Germinal center (tissue), 1 donor: ENCODE results near the gene B3GNT2.
A peak's percentile ranks its signal among the peaks of the same experiment; 100 is the strongest.
"Not testable (repeated sequence)": the region's sequence is repeated elsewhere in the genome, so short reads cannot be mapped to it uniquely, and the experiment has no call there.

Source experiments
- DNase-seq: peaks from one replicate; pipeline ENCODE4 v3.0.0; 2012; ENCODE audit warnings: mixed read lengths, low spot score

B3GNT2 gene

GRCh38 chr2:62195421-62196277, at the start of gene B3GNT2:
B3GNT2 (plus strand) TSS chr2:62196115; CDS start chr2:62222221, 26,106 bp downstream.
- DNase-seq, result peak; percentile 92

DNA sequence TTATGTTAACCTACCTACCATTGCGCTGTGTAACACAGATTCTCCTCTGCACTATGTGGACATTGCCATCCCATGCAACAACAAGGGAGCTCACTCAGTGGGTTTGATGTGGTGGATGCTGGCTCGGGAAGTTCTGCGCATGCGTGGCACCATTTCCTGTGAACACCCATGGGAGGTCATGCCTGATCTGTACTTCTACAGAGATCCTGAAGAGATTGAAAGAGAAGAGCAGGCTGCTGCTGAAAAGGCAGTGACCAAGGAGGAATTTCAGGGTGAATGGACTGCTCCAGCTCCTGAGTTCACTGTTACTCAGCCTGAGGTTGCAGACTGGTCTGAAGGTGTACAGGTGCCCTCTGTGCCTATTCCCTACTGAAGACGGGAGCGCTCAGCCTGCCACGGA, 49.1 kb upstream of the B3GNT2 start:
- DNase-seq, result not testable (repeated sequence)

- no peak for DNase-seq
Observed at GRCh38 chr2:62147610-62148301, 48.2 kb upstream of the B3GNT2 start.

GRCh38 chr2:62149708-62150107, 46.2 kb upstream of the B3GNT2 start:
- DNase-seq, result no peak

DNA sequence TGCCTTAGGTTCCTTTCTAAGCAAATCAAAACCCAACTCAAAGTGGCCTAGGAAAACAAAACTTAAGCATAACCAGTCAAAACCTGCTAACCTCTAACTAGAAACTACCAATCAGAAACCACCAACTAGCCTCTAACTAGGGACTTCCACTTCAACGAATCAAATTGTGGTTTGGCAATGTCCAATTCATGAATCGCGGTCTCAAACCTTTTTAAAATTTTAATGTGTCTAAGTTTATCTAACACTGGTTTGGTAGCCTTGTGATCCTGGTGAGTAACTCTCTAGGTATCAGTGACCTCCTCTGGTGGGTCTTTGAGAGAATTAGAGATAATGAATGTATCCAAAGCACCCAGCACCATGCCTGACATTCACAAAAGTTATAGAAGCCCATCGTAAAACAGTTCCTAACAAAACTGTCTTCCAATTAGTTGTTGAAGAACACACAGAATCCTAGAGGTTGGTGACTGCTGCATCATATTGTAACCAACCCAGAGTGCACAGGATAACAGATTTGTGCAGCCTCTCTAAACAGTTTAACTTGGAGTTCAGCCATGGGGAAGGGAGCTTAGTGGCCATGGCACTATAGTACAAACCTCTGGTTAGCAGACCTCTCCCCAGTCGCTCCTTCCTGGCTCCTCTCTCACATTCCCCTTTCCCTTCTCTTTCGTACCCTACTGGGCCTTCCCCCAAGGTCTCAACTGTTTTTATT, 45.2 kb upstream of the B3GNT2 start:
- DNase-seq, result no peak

- no peak for DNase-seq
Observed at GRCh38 chr2:62151306-62151638, 44.6 kb upstream of the B3GNT2 start.

DNA sequence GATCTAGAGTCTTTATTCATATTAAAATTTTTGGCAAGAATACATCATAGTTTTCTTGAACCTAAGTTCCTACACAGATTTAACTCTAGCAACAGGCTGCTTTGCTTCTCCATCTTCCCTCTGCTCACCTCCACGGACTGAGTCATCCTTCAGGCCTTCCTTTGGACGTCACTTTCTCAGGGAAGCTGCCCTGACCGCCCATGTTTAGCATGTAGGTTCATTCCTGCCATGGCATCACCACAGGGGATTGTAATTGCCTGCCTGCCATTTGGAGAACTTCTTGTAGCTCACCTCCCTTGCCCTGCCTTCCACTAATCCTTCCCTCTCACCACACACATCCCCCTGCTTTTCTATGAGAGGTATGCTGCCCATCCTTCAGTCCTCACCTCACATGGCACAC, 43.9 kb upstream of the B3GNT2 start:
- DNase-seq, result no peak

GRCh38 chr2:62156861-62157496, 38.9 kb upstream of the B3GNT2 start:
- DNase-seq, result no peak

GRCh38 chr2:62158444-62159121, 37.3 kb upstream of the B3GNT2 start:
- no peak for DNase-seq

GRCh38 chr2:62160691-62161090, 35.2 kb upstream of the B3GNT2 start:
- DNase-seq, result not testable (repeated sequence)

- DNase-seq, result no peak
Observed at GRCh38 chr2:62163106-62163831, 32.6 kb upstream of the B3GNT2 start.

- no peak for DNase-seq
Observed at GRCh38 chr2:62163834-62164233, 32.1 kb upstream of the B3GNT2 start.

GRCh38 chr2:62175728-62176127, 20.2 kb upstream of the B3GNT2 start:
- DNase-seq, result no peak

- no peak for DNase-seq
Observed at GRCh38 chr2:62176801-62177200, 19.1 kb upstream of the B3GNT2 start.

DNA sequence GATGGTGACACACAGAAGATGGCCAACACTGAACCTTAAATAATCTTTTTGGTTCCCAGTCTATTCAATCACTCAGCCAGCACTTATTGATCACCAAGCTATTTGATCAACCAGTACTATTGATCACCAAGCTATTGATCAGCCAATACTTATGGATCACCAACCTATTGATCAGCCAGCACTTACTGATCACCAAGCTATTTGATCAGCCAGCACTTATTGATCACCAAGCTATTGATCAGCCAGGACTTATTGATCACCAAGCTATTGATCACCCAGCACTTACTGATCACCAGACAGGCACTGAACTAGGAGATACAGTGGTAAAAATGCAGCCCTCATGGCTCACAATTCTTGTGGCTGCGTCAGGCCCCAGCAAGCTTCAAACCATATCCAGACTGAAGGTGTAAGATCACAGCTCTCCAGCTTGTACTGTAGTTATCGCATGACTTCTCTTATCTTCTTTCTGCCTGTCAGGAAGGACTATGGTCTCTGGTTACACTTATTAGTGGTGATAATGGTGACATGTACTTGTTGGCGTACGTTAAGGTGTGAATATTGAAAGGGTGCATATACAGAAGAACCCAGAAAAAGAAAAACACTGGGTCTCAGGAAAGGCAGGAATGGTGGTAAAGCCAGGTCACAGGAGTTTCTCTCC, 18.4 kb upstream of the B3GNT2 start:
- DNase-seq, result no peak

GRCh38 chr2:62178741-62179271, 17.1 kb upstream of the B3GNT2 start:
- no peak for DNase-seq

DNA sequence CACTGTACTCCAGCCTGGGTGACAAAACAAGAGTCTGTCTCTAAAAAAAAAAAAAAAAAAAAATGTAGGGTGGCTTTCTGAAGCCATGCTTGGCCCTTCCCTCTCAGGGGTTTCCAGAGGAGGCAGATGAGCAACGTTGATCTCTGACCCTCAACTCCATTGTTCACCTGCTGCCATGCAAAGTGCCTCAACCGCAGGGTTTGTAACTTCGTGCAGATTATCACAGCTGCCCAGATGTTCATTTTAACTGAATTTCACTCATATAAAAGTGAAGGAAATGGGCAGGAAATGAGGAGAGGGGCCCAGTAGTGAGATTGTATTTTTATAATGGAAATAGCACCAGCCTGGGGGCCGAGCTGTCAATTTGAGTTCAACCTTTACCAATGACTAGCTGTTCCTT, 14.9 kb upstream of the B3GNT2 start:
- DNase-seq, result no peak

GRCh38 chr2:62181843-62182242, 14.1 kb upstream of the B3GNT2 start:
- no peak for DNase-seq

DNA sequence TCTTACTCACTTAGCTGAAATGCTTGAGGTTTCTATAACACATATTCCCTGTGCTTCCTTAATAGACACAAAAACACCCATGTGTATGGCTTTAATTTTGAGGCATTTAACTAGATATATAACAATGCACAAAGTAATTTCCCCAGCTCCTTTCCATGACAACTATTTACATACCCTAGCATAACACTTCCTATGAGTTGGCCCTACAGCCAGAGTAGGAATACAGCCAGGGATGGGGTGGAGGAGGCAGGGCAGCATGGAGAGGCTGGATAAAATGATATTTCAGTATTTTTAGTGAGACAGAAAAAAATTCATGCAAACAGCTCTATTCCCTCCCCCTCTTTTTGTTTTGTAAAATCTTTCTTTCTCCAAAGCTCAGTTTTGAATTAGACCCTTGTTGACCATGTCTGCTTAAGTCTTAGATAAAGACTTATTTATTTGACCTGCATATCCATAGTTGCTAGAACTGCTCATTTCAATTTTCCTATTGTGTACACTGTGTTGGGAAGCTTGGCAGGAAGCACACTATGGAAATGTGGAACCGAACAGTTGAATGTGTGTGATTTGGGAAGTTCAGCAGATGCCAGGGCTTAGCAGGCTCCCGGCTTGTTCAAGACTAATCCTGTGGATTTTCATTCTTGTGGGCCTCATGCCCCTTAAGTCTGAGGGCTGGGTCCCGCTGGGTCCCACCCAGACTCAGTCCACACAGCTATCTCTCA, 11.2 kb upstream of the B3GNT2 start:
- DNase-seq, result no peak
